PC-9 (cell line): ENCODE results near the gene ZFAND3. TPM values are rescaled to one million over a fixed set of nuclear protein-coding genes. Genes with fewer than 3 reads are reported as not detected.

Source experiments
- BruUV-seq: library from RNA; stranded (reverse); fragments of 400-500 nt; replicated peaks from 2 replicates; lab custom pipeline; 2021; lab: Mats Ljungman, UMichigan
- CTCF ChIA-PET: fragments of 300-600 bp; sonication (Branson Sonifier 250); formaldehyde crosslinking; loops from one replicate; lab custom pipeline; 2022; ENCODE audit warnings: antibody characterized with exemption; lab: Charles Lee
- POLR2A ChIA-PET: fragments of 300-600 bp; sonication (Branson Sonifier 250); formaldehyde crosslinking; loops from one replicate; lab custom pipeline; 2022; ENCODE audit warnings: antibody characterized with exemption; ENCODE audit not compliant: unreplicated experiment; lab: Charles Lee
- DNase-seq, 2 experiments: peaks; one replicate each; pipeline versions ENCODE4 v3.0.0 to v3.0.0-alpha.2; 2015 to 2022; ENCODE audit warnings: mixed read lengths in 1 of 2
- H2AFZ ChIP-seq: fragments of 200-600 bp; sonication (generic); 2 replicates; pipeline ENCODE4 v1.8.1; 2017; ENCODE audit warnings: antibody characterized with exemption
- H3F3A ChIP-seq: fragments of 200-600 bp; sonication (generic); 2 replicates; pipeline ENCODE4 v1.8.1; 2017; ENCODE audit warnings: antibody characterized with exemption, mild to moderate bottlenecking, low read depth; ENCODE audit not compliant: insufficient read depth
- H3K27ac ChIP-seq: fragments of 200-600 bp; sonication (generic); 2 replicates; pipeline ENCODE4 v1.6.1; 2016; ENCODE audit warnings: mixed run types
- H3K27me3 ChIP-seq: fragments of 200-600 bp; sonication (generic); 2 replicates; pipeline ENCODE4 v1.6.1; 2016; ENCODE audit warnings: low read depth, mixed run types; ENCODE audit not compliant: insufficient read depth
- H3K36me3 ChIP-seq: fragments of 200-600 bp; sonication (generic); 2 replicates; pipeline ENCODE4 v1.6.1; 2016; ENCODE audit warnings: low read depth, mixed run types
- H3K4me1 ChIP-seq: fragments of 200-600 bp; sonication (generic); replicated peaks from 2 replicates; pipeline ENCODE4 v1.6.1; 2016; ENCODE audit warnings: mixed run types; ENCODE audit not compliant: insufficient read depth
- H3K4me2 ChIP-seq: fragments of 200-600 bp; sonication (generic); 2 replicates; pipeline ENCODE4 v1.6.1; 2017; ENCODE audit warnings: mixed run types
- H3K4me3 ChIP-seq: fragments of 200-600 bp; sonication (generic); 2 replicates; pipeline ENCODE4 v1.6.1; 2016; ENCODE audit warnings: mixed run types
- H3K79me2 ChIP-seq: fragments of 200-600 bp; sonication (generic); 2 replicates; pipeline ENCODE4 v1.6.1; 2017; ENCODE audit warnings: low read depth, mixed run types
- H3K9me2 ChIP-seq: fragments of 200-600 bp; sonication (generic); 2 replicates; pipeline ENCODE4 v1.8.1; 2017; ENCODE audit warnings: mild to moderate bottlenecking; ENCODE audit not compliant: insufficient read depth
- H3K9me3 ChIP-seq: fragments of 200-600 bp; sonication (generic); 2 replicates; pipeline ENCODE4 v1.8.1; 2016; ENCODE audit warnings: low read depth; ENCODE audit not compliant: insufficient read depth
- H4K20me1 ChIP-seq: fragments of 200-600 bp; sonication (generic); 2 replicates; pipeline ENCODE4 v1.8.1; 2017; ENCODE audit not compliant: insufficient read depth
- EZH2 ChIP-seq: fragments of 200-600 bp; sonication (generic); IDR thresholded peaks from 2 replicates; pipeline ENCODE4 v1.8.0; 2017; ENCODE audit warnings: antibody characterized with exemption, low read depth
- intact Hi-C: fragments of 100-400 bp; cut with micrococcal nuclease; formaldehyde crosslinking; loops from one replicate; pipeline ENCODE4 v1.10.0; 2022; ENCODE audit not compliant: unreplicated experiment
- total RNA-seq: library from RNA; stranded (reverse); gene quantifications from 2 replicates; pipeline ENCODE4 v1.2.3, GENCODE V29; 2021
- TF ChIP-seq, protein P1 (sequence below): fragments of 200-600 bp; sonication (generic); conservative IDR thresholded peaks from 2 replicates; pipeline ENCODE4 v1.6.1; 2017; ENCODE audit warnings: mixed run types, antibody characterized with exemption, mild to moderate bottlenecking, moderate library complexity

Gene ZFAND3
- total RNA-seq, 1 experiment from 2014 or later = 46.8 TPM

DNA sequence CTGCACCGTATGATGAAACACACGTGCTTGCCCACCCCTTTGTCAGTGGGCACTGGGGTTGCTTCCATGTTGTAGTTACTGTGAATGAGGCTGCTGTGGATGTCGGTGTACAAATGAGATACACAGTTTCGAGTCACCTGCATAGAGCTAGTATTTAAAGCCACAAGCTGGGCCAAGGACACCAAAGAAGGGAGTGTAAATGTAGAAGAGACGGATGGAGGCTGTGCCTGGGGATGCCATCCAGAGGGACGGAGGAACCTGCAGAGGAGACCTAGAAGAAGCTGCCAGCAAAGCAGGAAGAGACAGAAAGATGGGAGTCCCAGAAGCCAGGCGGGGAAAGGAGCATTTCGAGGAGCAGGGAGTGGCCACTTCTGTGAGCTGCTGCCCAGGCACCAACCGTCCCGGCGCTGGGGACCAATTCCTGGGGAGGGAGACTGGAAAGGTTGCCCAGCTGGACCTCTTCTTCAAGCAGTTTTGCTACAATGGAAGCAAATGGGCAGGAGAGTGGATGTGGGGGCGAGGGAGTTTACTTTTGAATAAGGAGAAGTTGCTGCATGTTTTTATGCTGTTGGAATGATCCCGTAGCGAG is 339.3 kb downstream of the ZFAND3 start:
- Histone ChIP-seq H3K4me1 (no peaks in the 10 kb centered on the region), H3K27me3 (no peaks in the 10 kb centered on the region), H3K9me3 (no peaks in the 10 kb centered on the region), H3K79me2 (no peaks in the 10 kb centered on the region), H2AFZ (no peak overlapping the region), H3K4me3 (no peak overlapping the region), H3K4me2 (no peak overlapping the region), H4K20me1 (peaks cover 4% of the 10 kb centered on the region; the same call in 1 of the 2 replicates), H3K36me3 (no peaks in the 10 kb centered on the region), H3F3A (no peaks in the 10 kb centered on the region), H3K27ac (no peak overlapping the region), H3K9me2 (no peaks in the 10 kb centered on the region)
- no peak for TF ChIP-seq EZH2
- TF ChIP-seq, protein P1, sequence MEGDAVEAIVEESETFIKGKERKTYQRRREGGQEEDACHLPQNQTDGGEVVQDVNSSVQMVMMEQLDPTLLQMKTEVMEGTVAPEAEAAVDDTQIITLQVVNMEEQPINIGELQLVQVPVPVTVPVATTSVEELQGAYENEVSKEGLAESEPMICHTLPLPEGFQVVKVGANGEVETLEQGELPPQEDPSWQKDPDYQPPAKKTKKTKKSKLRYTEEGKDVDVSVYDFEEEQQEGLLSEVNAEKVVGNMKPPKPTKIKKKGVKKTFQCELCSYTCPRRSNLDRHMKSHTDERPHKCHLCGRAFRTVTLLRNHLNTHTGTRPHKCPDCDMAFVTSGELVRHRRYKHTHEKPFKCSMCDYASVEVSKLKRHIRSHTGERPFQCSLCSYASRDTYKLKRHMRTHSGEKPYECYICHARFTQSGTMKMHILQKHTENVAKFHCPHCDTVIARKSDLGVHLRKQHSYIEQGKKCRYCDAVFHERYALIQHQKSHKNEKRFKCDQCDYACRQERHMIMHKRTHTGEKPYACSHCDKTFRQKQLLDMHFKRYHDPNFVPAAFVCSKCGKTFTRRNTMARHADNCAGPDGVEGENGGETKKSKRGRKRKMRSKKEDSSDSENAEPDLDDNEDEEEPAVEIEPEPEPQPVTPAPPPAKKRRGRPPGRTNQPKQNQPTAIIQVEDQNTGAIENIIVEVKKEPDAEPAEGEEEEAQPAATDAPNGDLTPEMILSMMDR = no peak
- ChIA-PET CTCF (no interaction called here), POLR2A (no interaction called here)
- intact Hi-C loops = no loop called here
- DNase-seq = no peak
- no TSS peak for BruUV-seq

DNA sequence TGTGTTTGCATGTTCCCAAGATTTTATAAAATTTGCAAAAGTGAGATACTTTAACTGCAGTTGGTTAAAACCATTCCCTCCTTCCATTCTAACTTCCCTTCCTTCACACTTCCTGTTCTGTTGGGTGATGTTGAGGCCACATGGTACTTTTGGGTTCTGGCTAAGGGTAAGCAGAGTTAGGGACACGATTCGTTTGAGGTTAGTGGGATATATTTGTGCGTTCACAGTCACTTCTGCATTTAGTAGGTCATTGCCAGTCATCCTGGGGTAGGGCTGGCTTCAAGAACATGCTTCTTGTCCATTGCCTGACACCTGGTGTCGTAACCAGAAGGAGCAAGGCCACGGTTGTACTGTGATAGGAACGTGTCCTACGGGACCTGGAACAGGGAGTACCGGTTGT is 340.1 kb downstream of the ZFAND3 start:
- H3K36me3 ChIP-seq = no peaks in the 10 kb centered on the region
- H3K9me3 ChIP-seq = no peaks in the 10 kb centered on the region
- intact Hi-C loops = no loop called here
- POLR2A ChIA-PET = no interaction called here
- peaks cover 4% of the 10 kb centered on the region; the same call in 1 of the 2 replicates for H4K20me1 ChIP-seq
- no peaks in the 10 kb centered on the region for H3K79me2 ChIP-seq
- no peaks in the 10 kb centered on the region for H3K27me3 ChIP-seq
- no peak overlapping the region for H3K4me3 ChIP-seq
- DNase-seq = no peak
- H3K4me1 ChIP-seq = no peaks in the 10 kb centered on the region
- no peak overlapping the region for H2AFZ ChIP-seq
- H3F3A ChIP-seq = no peaks in the 10 kb centered on the region
- no peak overlapping the region for H3K27ac ChIP-seq
- CTCF ChIA-PET = no interaction called here
- H3K9me2 ChIP-seq = no peaks in the 10 kb centered on the region
- TF ChIP-seq, protein P1 = no peak
- no peak for TF ChIP-seq EZH2
- H3K4me2 ChIP-seq = no peak overlapping the region
- no TSS peak for BruUV-seq

DNA sequence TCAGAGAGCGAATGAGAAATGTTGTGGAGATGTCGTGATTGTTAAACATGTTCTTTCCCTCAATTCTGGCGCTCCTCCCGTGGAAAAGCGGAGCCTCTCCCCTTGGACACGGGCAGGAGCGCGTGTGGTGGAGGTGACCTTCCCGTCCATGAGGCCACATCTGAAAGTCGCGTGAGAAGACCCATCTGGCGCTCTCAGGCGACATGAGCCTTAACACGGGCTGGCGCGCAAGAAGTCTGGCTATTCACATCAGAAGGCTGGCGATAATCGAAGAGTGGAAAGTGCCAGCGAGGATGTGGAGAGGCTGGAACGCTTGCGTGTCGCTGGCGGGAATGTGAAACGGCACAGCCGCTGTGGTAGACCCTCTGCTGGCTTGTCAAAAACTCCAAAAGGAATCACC is 341.3 kb downstream of the ZFAND3 start:
- intact Hi-C loops = no loop called here
- no peak for DNase-seq
- no peak overlapping the region for H3K4me3 ChIP-seq

More for the DNA sequence above, 341.3 kb downstream of the ZFAND3 start:
- CTCF ChIA-PET = no interaction called here
- Histone ChIP-seq H3K79me2 (no peaks in the 10 kb centered on the region), H4K20me1 (peaks cover 2% of the 10 kb centered on the region; the same call in 1 of the 2 replicates), H2AFZ (no peak overlapping the region), H3F3A (no peaks in the 10 kb centered on the region), H3K9me2 (no peaks in the 10 kb centered on the region), H3K9me3 (no peaks in the 10 kb centered on the region), H3K4me2 (no peak overlapping the region), H3K4me1 (no peaks in the 10 kb centered on the region), H3K36me3 (no peaks in the 10 kb centered on the region), H3K27ac (no peak overlapping the region), H3K27me3 (no peaks in the 10 kb centered on the region)
- POLR2A ChIA-PET = no interaction called here
- BruUV-seq = no TSS peak
- TF ChIP-seq, protein P1 = no peak
- no peak for TF ChIP-seq EZH2
